GM20000 (cell line): ENCODE results near the gene NAALADL2.

ENCODE experiments used
- DNase-seq: peaks from one replicate; pipeline ENCODE4 v3.0.0; 2012; ENCODE audit warnings: low spot score
- TF ChIP-seq, protein P1 (sequence below): IDR thresholded peaks from 2 replicates; pipeline ENCODE4 v1.5.1; 2012; ENCODE audit warnings: mild to moderate bottlenecking, control low read depth; ENCODE audit errors: extremely low read depth, missing control alignments

The NAALADL2 gene

DNA sequence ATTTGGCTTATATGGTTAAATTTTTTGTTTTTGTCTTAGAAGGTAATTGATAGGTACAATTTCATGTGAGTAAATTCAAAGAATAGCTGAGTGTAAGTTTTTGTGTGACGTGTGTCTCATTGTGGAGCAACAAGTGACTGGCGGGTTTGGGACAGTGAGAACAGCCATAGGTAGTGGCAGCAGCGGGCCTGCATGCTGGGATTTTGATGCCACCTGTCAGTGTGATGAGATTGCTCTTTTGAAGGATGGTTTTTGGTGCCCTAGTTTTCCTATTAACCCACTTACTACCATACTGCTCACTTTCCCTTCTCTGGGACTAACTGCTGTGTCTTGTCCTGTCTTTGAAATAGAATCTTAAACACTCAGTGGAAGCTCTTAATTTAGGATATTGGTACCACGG lies 522.6 kb downstream of the NAALADL2 start:
- no peak for DNase-seq
- TF ChIP-seq, protein P1, sequence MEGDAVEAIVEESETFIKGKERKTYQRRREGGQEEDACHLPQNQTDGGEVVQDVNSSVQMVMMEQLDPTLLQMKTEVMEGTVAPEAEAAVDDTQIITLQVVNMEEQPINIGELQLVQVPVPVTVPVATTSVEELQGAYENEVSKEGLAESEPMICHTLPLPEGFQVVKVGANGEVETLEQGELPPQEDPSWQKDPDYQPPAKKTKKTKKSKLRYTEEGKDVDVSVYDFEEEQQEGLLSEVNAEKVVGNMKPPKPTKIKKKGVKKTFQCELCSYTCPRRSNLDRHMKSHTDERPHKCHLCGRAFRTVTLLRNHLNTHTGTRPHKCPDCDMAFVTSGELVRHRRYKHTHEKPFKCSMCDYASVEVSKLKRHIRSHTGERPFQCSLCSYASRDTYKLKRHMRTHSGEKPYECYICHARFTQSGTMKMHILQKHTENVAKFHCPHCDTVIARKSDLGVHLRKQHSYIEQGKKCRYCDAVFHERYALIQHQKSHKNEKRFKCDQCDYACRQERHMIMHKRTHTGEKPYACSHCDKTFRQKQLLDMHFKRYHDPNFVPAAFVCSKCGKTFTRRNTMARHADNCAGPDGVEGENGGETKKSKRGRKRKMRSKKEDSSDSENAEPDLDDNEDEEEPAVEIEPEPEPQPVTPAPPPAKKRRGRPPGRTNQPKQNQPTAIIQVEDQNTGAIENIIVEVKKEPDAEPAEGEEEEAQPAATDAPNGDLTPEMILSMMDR: no peak

DNA sequence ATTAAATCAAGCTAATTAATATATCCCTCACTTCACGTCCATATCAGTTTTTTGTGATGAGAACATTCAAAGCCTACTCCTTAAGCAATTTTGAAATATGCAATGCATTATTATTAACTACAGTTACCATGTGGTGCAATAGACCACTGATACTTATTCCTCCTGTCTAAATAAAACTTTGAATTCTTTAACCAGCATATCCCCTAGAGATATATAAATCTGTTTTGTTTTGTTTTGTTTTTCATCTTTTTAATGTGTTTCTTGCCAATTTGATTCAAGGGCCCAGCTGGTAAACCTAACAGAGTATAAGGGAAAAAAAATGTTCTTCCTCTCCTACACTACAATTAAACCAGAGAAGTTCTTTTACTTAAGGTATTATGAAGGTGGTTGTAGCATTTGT lies 524.2 kb downstream of the NAALADL2 start:
- TF ChIP-seq, protein P1: no peak
- no peak for DNase-seq

DNA sequence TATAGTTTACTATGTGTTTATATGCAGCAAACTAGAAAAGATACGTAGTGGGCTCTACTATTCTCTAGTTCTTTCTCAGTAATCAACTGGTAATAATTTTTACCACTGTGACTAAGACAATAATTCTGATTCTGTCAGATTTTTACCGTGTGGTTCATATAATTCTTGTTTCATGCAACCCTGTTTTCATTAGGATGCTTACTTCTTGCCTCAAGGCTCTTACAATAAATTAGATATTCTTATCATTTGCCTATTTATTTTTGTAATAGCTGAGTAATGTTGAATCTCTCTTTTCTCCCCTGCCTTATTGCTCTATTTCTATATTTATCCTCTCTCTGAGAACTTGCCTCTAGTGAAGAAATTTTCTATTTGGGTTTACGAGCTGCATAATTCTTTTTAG lies 524.7 kb downstream of the NAALADL2 start:
- TF ChIP-seq, protein P1: no peak
- no peak for DNase-seq

DNA sequence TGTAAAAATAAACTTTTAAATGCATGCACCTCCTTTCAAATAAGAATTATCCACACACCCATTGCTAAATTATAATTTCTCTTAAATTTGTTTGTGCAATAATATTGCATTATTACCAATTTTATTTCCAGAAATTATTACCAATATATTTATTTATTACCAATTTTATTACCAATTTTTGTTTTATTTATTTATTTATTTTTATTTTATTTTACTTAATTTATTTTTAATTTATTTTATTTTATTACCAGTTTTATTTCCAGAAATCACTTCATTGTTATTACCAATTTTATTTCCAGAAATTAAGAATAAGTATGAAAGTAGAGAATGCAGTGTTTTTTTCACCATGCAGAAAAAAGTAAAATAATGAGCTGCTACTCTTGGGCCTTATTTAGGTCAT lies 525.4 kb downstream of the NAALADL2 start:
- no peak for DNase-seq

DNA sequence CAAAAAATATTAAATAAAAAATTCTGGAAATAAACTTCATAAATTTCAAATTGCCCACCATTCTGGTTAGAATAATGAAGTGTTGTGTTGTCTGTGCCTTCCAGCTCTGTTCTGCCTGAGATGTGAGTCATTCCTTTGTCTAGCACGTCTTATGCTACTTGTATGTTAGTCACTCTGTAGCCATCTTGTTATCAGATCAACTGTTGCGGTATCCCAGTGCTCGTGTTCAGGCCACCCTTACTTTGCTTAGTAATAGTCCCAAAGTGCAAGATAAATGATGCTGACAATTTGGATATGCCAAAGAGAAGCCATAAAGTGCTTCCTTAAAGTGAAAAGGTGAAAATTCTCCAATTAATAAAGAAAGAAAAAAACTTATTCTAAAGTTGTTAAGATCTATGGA lies 527.5 kb downstream of the NAALADL2 start:
- TF ChIP-seq, protein P1: no peak
- DNase-seq: no peak

More for the DNA sequence above, 525.4 kb downstream of the NAALADL2 start:
- TF ChIP-seq, protein P1: no peak

DNA sequence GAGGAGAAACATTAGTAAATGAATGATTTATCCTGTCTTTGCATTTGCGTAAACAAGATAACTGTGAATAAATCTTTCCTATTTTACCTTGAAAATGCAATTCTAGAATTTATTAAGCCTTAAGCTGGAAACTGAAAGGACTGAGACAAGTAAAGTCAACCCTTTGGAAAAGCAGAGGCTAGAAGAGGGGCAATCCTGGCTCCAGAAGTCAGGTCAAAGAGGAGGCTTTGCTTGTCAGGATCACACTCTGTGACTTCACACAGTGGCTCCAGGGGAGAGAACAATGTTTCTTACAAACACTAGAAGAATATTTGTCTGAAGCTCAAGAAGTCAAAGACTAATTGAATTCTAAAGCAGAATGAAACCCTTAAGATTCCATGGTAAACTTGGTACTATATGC lies 530.4 kb downstream of the NAALADL2 start:
- DNase-seq: no peak
- TF ChIP-seq, protein P1: no peak

DNA sequence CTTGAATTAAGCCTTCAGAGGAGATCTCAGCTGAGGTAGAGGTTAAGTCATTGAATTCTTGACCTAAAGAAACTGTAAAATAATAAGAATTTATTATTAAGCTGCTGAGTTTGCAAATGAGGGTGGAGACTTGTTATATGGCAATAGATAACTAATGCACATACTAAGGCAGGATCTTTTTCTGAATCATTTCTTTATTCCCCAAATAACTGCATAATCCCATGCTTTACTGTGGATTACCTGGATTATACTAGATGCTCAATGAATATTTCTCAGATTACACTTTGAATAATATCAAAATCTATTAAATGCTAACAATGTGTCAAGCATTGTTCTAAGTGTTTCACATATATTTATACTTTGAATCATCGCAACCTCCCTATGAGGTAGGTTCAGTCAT lies 532.5 kb downstream of the NAALADL2 start:
- TF ChIP-seq, protein P1: no peak
- no peak for DNase-seq
